MM.1S (cell line): ENCODE data around the gene SMYD2.

Experiments used
- DNase-seq: peaks from one replicate; pipeline ENCODE4 v3.0.0-alpha.2; 2015
- H2AFZ ChIP-seq: fragments of 300-600 bp; sonication (generic); 2 replicates; pipeline ENCODE4 v1.6.0; 2016; ENCODE audit warnings: antibody characterized with exemption, low read length
- H3F3A ChIP-seq: fragments of 300-600 bp; sonication (generic); 2 replicates; pipeline ENCODE4 v1.6.1; 2016; ENCODE audit warnings: mild to moderate bottlenecking, antibody characterized with exemption, low read length, moderate library complexity, mixed read lengths; ENCODE audit not compliant: insufficient read depth
- H3K27ac ChIP-seq: fragments of 300-600 bp; sonication (generic); 2 replicates; pipeline ENCODE4 v1.5.1; 2016; ENCODE audit warnings: mild to moderate bottlenecking, low read length
- H3K27me3 ChIP-seq: fragments of 300-600 bp; sonication (generic); replicated peaks from 2 replicates; pipeline ENCODE4 v1.6.0; 2016; ENCODE audit warnings: low read length; ENCODE audit not compliant: insufficient read depth
- H3K36me3 ChIP-seq: fragments of 300-600 bp; sonication (generic); replicated peaks from 2 replicates; pipeline ENCODE4 v1.6.1; 2016; ENCODE audit warnings: mild to moderate bottlenecking, low read length, mixed read lengths; ENCODE audit not compliant: insufficient read depth
- H3K4me1 ChIP-seq: fragments of 300-600 bp; sonication (generic); 2 replicates; pipeline ENCODE4 v1.6.1; 2016; ENCODE audit warnings: low read length, mixed read lengths
- H3K4me2 ChIP-seq: fragments of 300-600 bp; sonication (generic); 2 replicates; pipeline ENCODE4 v1.6.0; 2016; ENCODE audit warnings: low read depth, low read length
- H3K4me3 ChIP-seq: fragments of 300-600 bp; sonication (generic); 2 replicates; pipeline ENCODE4 v1.5.1; 2016; ENCODE audit warnings: low read length, mixed read lengths
- H3K79me2 ChIP-seq: fragments of 300-600 bp; sonication (generic); 2 replicates; pipeline ENCODE4 v1.6.1; 2016; ENCODE audit warnings: mixed run types, low read length, mixed read lengths
- H3K9ac ChIP-seq: fragments of 300-600 bp; sonication (generic); 2 replicates; pipeline ENCODE4 v1.6.1; 2016; ENCODE audit warnings: low read length, mixed read lengths
- H3K9me2 ChIP-seq: fragments of 300-600 bp; sonication (generic); replicated peaks from 2 replicates; pipeline ENCODE4 v1.6.1; 2016; ENCODE audit warnings: mild to moderate bottlenecking, low read length, mixed read lengths; ENCODE audit not compliant: insufficient read depth
- H3K9me3 ChIP-seq: fragments of 300-600 bp; sonication (generic); replicated peaks from 2 replicates; pipeline ENCODE4 v1.6.1; 2016; ENCODE audit warnings: mild to moderate bottlenecking, low read length, mixed read lengths; ENCODE audit not compliant: insufficient read depth
- H4K20me1 ChIP-seq: fragments of 300-600 bp; sonication (generic); 2 replicates; pipeline ENCODE4 v1.6.1; 2016; ENCODE audit warnings: mild to moderate bottlenecking, low read length, moderate library complexity, mixed read lengths; ENCODE audit not compliant: insufficient read depth
- EZH2 ChIP-seq: fragments of 300-600 bp; sonication (generic); optimal IDR thresholded peaks from 2 replicates; pipeline ENCODE3; 2017; ENCODE audit warnings: low read depth, mild to moderate bottlenecking, antibody characterized with exemption, low read length, mixed read lengths
- EZH2phosphoT487 ChIP-seq: fragments of 300-600 bp; sonication (generic); IDR thresholded peaks from 2 replicates; pipeline ENCODE4 v1.6.1; 2018; ENCODE audit warnings: antibody characterized with exemption, low read length
- TF ChIP-seq, protein P1 (sequence below): fragments of 300-600 bp; sonication (generic); IDR thresholded peaks from 2 replicates; pipeline ENCODE4 v1.5.1; 2016; ENCODE audit warnings: antibody characterized with exemption, low read length, mixed read lengths

Gene SMYD2

DNA sequence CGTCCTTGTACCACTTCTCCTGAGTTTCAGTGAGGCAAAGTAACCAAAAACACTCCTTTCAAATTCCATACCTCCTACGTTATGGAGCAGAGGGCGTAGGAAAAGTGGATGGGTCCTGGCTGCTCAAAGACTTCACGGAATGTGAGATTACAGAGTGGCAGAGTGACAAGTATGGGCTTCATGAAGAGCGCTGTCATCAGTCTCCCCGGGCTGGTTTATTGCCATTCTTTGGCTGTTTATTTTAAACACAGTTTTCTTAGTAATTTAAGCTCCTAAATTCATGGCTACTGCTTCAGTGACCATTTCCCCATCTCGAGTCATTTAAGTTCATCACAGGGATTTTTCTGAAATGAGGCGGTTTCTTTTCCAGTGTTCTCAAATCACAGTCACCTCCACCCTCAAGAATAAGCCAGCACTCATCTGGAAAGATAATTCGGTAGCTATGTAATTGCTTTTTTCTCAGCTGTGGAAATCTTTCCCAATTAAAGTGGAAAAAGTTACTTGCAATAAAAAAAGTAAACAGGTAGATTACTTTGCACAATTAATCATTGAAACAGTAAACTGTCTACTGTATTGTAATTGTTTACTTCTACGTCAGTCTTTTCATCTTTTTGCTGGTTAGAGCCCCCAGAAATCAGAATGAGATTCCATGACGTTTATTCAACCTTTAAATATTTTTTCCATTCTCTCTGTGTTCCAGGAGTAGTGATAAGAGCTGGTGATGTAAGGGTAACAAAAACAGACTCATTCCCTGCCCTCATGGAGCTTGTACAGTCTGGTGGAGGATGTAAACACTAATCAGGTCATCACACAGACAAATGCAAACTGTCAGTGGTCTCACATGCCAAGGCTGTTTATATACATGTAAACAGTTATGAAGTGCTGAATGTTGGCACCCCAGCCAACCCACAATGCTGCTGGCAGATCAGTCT, 3.0 kb upstream of the SMYD2 start:
- Histone ChIP-seq H3K9me2 (no peaks in the 10 kb centered on the region), H3K4me2 (no peak overlapping the region), H3K36me3 (no peaks in the 10 kb centered on the region), H3K4me1 (peaks cover 4% of the 10 kb centered on the region; the same call in 1 of the 2 replicates), H3F3A (peaks cover 5% of the 10 kb centered on the region; the same call in 1 of the 2 replicates), H3K27me3 (no peaks in the 10 kb centered on the region), H4K20me1 (no peaks in the 10 kb centered on the region), H3K9me3 (no peaks in the 10 kb centered on the region), H3K9ac (no peak overlapping the region), H3K27ac (no peak overlapping the region), H3K4me3 (no peak overlapping the region), H3K79me2 (peaks cover 10% of the 10 kb centered on the region; the same call in 1 of the 2 replicates), H2AFZ (no peak overlapping the region)
- TF ChIP-seq EZH2phosphoT487, result no peak
- no peak for TF ChIP-seq EZH2
- TF ChIP-seq, protein P1, sequence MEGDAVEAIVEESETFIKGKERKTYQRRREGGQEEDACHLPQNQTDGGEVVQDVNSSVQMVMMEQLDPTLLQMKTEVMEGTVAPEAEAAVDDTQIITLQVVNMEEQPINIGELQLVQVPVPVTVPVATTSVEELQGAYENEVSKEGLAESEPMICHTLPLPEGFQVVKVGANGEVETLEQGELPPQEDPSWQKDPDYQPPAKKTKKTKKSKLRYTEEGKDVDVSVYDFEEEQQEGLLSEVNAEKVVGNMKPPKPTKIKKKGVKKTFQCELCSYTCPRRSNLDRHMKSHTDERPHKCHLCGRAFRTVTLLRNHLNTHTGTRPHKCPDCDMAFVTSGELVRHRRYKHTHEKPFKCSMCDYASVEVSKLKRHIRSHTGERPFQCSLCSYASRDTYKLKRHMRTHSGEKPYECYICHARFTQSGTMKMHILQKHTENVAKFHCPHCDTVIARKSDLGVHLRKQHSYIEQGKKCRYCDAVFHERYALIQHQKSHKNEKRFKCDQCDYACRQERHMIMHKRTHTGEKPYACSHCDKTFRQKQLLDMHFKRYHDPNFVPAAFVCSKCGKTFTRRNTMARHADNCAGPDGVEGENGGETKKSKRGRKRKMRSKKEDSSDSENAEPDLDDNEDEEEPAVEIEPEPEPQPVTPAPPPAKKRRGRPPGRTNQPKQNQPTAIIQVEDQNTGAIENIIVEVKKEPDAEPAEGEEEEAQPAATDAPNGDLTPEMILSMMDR, result no peak
- DNase-seq, result no peak

DNA sequence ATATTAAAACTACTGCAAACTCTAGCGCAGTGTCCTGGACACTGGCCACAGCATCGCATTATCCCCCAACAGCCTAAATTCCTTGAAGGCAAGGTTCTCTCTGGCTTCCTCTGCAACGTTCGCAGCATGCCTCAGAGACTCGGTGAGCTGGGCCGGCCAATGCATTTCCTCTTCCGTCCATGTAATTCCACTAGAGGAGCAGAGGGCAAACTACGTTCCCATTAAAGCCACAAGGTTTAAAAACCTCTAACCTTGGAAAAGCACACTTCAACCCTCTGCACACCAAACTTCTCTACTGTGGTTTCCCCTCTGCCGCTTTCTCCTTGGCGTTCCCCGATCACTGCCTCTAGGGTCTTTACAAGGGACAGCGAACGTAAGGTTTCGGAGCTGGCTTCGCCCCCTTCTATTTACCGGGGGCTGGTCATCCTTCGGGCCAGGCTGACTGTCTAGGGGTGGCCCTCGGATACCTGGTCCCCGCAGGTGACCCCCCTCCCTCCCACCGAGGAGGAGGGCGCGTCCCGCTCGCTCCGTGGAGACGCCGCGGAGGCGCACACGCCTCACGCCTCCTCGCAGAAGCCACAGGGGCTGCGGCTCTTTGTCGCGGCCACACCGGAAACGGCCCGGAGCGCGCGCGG, 456 bp upstream of the SMYD2 start:
- peaks cover 12% of the 10 kb centered on the region for H3K4me1 ChIP-seq
- no peaks in the 10 kb centered on the region for H3K27me3 ChIP-seq
- H3K4me2 ChIP-seq, result peak overlapping the region; percentile 64
- no peaks in the 10 kb centered on the region for H3K36me3 ChIP-seq
- no peaks in the 10 kb centered on the region for H3K9me3 ChIP-seq
- no peaks in the 10 kb centered on the region for H4K20me1 ChIP-seq
- H3K9me2 ChIP-seq, result no peaks in the 10 kb centered on the region
- TF ChIP-seq, protein P1, result no peak
- TF ChIP-seq EZH2 (no peak), EZH2phosphoT487 (no peak)
- peaks cover 13% of the 10 kb centered on the region for H3K79me2 ChIP-seq
- peak overlapping the region; percentile 56 for H2AFZ ChIP-seq
- DNase-seq, result no peak
- peaks cover 11% of the 10 kb centered on the region; the same call in 1 of the 2 replicates for H3F3A ChIP-seq
- peak overlapping the region; percentile 30 for H3K9ac ChIP-seq
- H3K27ac ChIP-seq, result no peak overlapping the region
- peak overlapping the region; percentile 67 for H3K4me3 ChIP-seq

DNA sequence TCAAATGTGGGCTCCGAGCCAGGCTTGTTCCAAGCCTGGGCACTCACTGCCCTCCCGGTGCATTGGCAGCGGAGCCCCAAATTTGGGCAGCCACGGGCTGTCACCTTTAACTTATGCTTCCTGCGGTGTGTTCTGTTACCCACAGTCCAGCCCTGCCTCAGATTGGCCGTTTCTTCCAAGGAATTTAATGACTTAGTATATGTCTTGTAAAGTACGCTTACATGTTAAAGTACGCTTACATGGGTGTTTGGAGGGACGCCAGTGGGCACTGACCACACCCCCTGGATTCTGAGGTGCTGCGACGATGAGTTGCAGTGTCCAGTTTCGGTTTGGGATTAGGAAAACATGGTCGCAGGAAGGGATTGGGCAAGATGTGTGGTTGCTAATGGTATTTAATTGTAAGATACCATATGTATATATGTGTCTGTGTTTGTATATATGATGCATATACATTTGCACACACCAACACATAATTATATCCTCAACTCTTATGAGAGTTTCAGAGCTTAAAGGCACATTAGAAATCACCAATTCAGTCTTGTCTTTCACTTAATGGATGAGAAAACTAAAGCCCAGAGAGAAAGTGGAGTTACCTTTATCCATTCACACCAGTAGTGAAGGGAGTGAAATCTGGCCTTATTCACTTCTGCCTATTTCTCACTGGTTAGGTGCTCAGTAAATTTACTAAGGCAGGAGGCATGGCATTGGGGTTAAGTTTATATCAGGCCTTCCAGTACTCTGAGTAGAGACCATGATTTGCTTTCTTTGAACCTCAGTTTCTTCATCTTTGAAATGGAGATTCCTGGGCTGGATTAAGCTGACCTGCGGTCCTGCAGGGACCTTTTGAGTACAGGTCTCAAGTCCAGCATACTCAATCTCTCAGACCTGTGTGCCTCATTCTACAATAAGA, 1.0 kb downstream of the SMYD2 start:
- peak overlapping the region; percentile 79 for H3K4me2 ChIP-seq
- TF ChIP-seq EZH2, result no peak
- no peak overlapping the region for H3K27ac ChIP-seq
- peaks cover 11% of the 10 kb centered on the region; the same call in 1 of the 2 replicates for H3F3A ChIP-seq
- DNase-seq, result peak; percentile 24
- H3K4me1 ChIP-seq, result peaks cover 21% of the 10 kb centered on the region
- H3K9me2 ChIP-seq, result no peaks in the 10 kb centered on the region
- H4K20me1 ChIP-seq, result no peaks in the 10 kb centered on the region
- peaks cover 13% of the 10 kb centered on the region for H3K79me2 ChIP-seq
- peak overlapping the region; percentile 60 for H3K4me3 ChIP-seq
- H3K9me3 ChIP-seq, result no peaks in the 10 kb centered on the region
- no peaks in the 10 kb centered on the region for H3K27me3 ChIP-seq
- H2AFZ ChIP-seq, result peak overlapping the region; percentile 58
- no peaks in the 10 kb centered on the region for H3K36me3 ChIP-seq
- H3K9ac ChIP-seq, result peak overlapping the region; percentile 43
